ENCODE data around the gene TKTL1.
"Not testable (repeated sequence)": the region's sequence is repeated elsewhere in the genome, so short reads cannot be mapped to it uniquely, and the experiment has no call there.

The TKTL1 gene, protein sequence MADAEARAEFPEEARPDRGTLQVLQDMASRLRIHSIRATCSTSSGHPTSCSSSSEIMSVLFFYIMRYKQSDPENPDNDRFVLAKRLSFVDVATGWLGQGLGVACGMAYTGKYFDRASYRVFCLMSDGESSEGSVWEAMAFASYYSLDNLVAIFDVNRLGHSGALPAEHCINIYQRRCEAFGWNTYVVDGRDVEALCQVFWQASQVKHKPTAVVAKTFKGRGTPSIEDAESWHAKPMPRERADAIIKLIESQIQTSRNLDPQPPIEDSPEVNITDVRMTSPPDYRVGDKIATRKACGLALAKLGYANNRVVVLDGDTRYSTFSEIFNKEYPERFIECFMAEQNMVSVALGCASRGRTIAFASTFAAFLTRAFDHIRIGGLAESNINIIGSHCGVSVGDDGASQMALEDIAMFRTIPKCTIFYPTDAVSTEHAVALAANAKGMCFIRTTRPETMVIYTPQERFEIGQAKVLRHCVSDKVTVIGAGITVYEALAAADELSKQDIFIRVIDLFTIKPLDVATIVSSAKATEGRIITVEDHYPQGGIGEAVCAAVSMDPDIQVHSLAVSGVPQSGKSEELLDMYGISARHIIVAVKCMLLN

GRCh38 chrX:154295664-154296310, at the start of gene TKTL1:
Gene TKTL1, plus strand, starts transcription at chrX:154295795. Its CDS starts 65 bp downstream, at chrX:154295860.
- DNase-seq, result no peak

GRCh38 chrX:154247377-154248045, 48.1 kb upstream of the TKTL1 start:
- DNase-seq, result not testable (repeated sequence)

DNA sequence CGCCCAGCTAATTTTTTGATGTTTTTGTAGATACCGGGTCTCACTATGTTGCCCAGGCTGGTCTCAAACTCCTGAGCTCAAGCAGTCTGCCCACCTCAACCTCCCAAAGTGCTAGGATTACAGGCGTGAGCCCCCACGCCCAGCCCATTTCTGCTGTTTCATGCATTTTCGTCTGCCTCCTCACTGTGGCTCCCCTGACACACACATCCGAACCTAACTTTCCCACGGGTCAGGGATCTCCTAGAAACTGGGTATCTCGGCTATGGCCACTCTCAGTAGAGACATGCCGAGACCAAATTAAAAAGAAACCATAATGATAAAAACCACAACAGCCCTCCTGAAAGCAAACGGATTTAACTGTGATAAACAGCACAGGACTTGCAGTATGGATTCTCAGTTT, 47.5 kb upstream of the TKTL1 start:
- DNase-seq, result not testable (repeated sequence)

GRCh38 chrX:154257282-154257681, 38.3 kb upstream of the TKTL1 start, which contains the start of gene OPN1MW3:
Gene OPN1MW3, plus strand, starts transcription at chrX:154257582. Its CDS starts 38 bp downstream, at chrX:154257620.
- not testable (repeated sequence) for DNase-seq

DNA sequence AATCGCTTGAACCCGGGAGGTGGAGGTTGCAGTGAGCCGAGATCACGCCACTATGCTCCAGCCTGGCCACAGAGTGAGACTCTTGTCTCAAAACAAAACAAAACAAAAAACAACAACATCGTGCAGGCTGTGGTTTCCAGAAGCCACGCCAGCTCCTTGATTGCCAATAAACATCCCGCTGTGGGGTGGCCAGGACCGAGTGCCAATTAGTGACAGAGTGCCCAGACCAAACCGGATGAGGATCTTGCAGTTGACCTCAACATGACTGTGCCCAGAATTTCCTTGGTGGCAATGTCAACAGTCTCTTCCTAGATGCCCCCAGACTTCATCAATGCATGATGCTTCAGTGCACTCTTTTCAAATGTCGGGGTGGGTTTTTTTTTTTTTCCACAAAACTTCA, 36.9 kb upstream of the TKTL1 start:
- DNase-seq, result not testable (repeated sequence)

DNA sequence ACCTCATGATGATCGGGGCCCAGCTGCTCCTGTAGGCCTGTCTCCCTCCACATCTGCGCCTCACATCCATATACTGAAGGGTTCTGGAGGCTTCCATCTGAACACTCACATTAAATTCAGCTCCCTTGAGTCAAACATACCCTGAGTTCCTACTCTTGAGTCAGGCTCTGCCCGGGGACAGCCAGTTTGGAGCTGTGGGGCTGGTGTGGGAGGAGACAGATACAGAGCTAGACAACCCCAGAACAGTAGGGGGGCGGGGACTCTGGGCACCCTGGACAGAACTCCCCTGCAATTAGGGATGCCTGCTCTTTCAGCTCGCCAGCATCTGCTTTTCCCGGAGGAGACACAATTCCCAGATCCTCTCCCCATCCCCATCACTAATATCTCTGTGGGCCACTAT, 32.5 kb upstream of the TKTL1 start:
- not testable (repeated sequence) for DNase-seq

GRCh38 chrX:154269245-154269644, 26.4 kb upstream of the TKTL1 start:
- not testable (repeated sequence) for DNase-seq

GRCh38 chrX:154284489-154285338, 10.9 kb upstream of the TKTL1 start:
- DNase-seq, result not testable (repeated sequence)

DNA sequence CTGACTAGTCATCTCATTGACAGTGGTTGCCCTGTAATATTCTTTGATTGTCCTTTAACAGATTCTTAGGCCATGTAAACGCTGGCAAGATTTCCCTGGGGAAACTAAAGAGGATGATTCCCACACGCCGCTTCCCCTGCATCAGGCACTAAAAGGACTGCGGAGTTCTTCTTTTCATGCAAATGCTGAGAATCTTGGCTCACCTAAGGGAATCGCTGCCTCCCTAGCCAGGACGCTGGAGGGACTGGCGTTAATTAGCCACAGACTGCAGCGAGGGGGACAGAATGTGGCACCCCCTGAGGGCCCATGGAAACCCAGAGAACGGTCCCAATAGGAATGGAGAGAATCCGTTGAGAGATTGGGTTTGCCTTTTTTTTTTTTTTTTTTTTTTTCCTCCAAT, 9.2 kb upstream of the TKTL1 start:
- not testable (repeated sequence) for DNase-seq

- DNase-seq, result no peak
Observed at GRCh38 chrX:154294791-154295574, 612 bp upstream of the TKTL1 start, which contains the start of gene TEX28. Gene TEX28, minus strand, starts transcription at chrX:154295124. Its CDS starts 3,007 bp downstream, at chrX:154292117.

- DNase-seq, result no peak
Observed at GRCh38 chrX:154296731-154297130, 1.1 kb downstream of the TKTL1 start.

DNA sequence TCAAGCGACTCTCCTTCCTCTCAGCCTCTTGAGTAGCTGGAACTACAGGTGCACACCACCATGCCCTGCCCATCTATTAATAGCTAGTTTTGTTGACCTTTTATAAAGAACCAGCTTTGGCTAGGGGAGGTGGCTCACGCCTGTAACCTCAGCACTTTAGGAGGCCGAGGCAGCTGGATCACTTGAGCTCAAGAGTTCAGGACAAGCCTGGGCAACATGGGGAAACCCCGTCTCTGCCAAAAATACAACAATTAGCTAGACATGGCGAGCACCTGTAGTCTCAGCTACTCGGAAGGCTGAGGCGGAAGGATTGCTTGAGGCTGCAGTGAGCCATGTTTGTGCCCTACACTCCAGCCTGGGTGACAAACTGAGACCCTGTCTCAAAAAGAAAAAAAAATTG, 2.7 kb downstream of the TKTL1 start:
- DNase-seq, result no peak

DNA sequence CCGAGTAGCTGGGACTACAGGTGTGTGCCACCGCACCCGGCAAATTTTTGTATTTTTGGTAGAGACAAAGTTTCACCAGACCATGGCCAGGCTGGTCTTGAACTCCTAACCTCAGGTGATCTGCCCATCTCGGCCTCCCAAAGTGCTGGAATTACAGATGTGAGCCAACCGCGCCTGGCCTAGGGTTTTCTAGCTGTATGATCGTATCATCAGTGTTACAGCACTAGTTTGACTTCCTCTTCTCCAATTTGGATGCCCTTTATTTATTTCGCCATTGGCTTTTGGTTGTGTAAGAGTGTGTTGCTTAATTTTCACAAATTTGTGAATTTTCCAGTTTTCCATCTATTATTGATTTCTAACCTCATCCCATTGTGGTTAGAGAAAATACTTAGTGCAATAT, 5.2 kb downstream of the TKTL1 start:
- no peak for DNase-seq

DNA sequence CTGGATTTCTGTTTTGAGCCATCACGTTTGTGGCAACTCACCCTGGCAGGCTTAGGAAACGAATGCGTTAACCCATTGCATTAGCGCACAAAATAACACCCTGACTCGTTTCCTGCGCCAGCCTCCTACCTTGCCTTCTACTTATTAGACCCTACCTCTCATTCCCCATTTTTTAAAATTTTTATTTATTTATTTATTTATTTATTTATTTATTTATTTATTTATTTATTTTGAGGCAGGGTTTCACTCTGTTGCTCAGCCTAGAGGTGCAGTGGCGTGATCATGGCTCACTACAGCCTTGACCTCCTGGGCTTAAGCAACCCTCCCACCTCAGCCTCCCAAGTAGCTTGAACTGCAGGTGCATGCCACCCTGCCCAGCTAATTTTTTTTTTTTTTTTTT, 7.4 kb downstream of the TKTL1 start:
- not testable (repeated sequence) for DNase-seq

- no peak for DNase-seq
Observed at GRCh38 chrX:154303476-154303875, 7.9 kb downstream of the TKTL1 start.

GRCh38 chrX:154304846-154305245, 9.3 kb downstream of the TKTL1 start:
- no peak for DNase-seq

DNA sequence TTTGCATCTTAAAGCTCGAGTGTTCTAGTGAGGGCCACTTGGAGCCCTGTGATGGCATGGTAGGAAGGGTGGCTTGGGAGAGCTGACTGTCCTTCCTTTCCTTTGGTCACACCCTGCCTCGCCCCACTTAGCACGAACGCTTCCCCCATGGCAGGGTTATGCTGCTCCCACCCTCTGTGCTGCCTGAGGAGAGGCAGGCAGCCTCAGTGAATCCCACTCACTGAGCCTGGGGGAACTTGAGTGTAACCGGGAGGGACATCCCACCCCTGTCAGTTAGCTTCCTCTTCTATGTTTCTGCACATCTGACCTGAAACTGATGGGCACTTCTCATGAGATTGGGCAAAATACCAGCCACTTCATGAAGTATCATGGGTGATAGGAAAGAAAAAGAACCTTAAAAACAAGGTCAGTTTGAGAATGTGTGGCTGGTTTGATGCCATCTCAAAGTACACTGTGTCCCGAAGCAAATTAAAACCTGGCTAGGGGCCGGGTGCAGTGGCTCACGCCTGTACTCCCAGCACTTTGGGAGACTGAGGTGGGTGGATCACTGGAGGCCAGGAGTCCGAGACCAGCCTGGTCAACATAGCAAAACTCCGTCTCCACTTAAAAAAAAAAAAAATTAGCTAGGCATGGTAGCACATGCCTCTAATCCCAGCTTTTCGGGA, 10.1 kb downstream of the TKTL1 start:
- DNase-seq, result no peak

DNA sequence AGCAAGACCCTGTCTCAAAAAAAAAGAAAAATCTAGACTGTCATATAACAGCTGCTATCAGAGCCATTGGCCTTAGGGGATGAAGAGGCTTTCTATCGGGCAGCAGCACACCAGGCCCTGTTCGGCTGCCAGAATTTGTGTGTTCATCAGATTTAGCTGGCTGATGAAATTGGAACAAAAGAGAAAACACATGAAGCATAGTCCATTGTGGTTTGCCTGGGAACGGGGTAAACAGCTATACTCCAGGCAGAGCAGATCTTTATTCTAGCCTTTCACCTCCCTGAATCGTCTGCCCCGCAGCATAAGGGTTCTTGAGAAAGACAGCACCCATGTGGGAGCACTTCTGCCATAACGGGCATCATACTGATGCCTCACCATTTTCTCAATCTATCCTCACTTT, 11.6 kb downstream of the TKTL1 start:
- no peak for DNase-seq

GRCh38 chrX:154308108-154308946, 12.7 kb downstream of the TKTL1 start:
- no peak for DNase-seq

Data from NCI-H1092 treated with DMSO at 0.1 percent for 48 hours (cell line).